MCF 10A (cell line): ENCODE results near the gene PTAFR. TPM values are rescaled to one million over a fixed set of nuclear protein-coding genes. Genes with fewer than 3 reads are reported as not detected.

ENCODE experiments used
- BruUV-seq: library from RNA; stranded (reverse); fragments of 400-500 nt; replicated peaks from 2 replicates; lab custom pipeline; 2021; lab: Mats Ljungman, UMichigan
- CTCF ChIA-PET: fragments of 300-600 bp; sonication (Branson Sonifier 250); formaldehyde crosslinking; extraction: SDS; loops from one replicate; lab custom pipeline; 2021; ENCODE audit warnings: antibody characterized with exemption, inconsistent platforms; lab: Yijun Ruan, JAX
- POLR2A ChIA-PET: fragments of 300-600, 350-650 bp; sonication (Branson Sonifier 250); formaldehyde crosslinking; extraction: SDS; loops from one replicate; lab custom pipeline; 2020; ENCODE audit warnings: antibody characterized with exemption, inconsistent platforms; lab: Yijun Ruan, JAX
- DNase-seq: peaks from one replicate; pipeline ENCODE4 v3.0.0-alpha.2; 2018; ENCODE audit not compliant: unreplicated experiment
- H3K27ac Mint-ChIP-seq: one replicate; pipeline ENCODE4 v1.8.0; 2022; ENCODE audit warnings: mild to moderate bottlenecking, low read depth, mixed read lengths; ENCODE audit not compliant: unreplicated experiment
- H3K27me3 Mint-ChIP-seq: one replicate; pipeline ENCODE4 v1.8.0; 2022; ENCODE audit warnings: mixed read lengths; ENCODE audit not compliant: insufficient read depth, unreplicated experiment
- H3K36me3 Mint-ChIP-seq: one replicate; pipeline ENCODE4 v1.8.0; 2022; ENCODE audit warnings: mild to moderate bottlenecking, moderate library complexity, mixed read lengths; ENCODE audit not compliant: insufficient read depth, unreplicated experiment
- H3K4me1 Mint-ChIP-seq: one replicate; pipeline ENCODE4 v1.8.0; 2022; ENCODE audit warnings: mixed read lengths; ENCODE audit not compliant: insufficient read depth, unreplicated experiment
- H3K4me3 Mint-ChIP-seq: one replicate; pipeline ENCODE4 v1.8.0; 2022; ENCODE audit warnings: mild to moderate bottlenecking, moderate library complexity, mixed read lengths; ENCODE audit not compliant: unreplicated experiment
- H3K9me3 Mint-ChIP-seq: one replicate; pipeline ENCODE4 v1.8.0; 2022; ENCODE audit warnings: mixed read lengths; ENCODE audit not compliant: unreplicated experiment
- CTCF ChIP-seq: fragments of 200-600 bp; IDR thresholded peaks from one replicate; pipeline ENCODE4 v1.8.0; 2022; ENCODE audit warnings: antibody characterized with exemption, mild to moderate bottlenecking; ENCODE audit not compliant: unreplicated experiment
- intact Hi-C: fragments of 100-400 bp; cut with micrococcal nuclease; formaldehyde crosslinking; loops from 2 replicates; pipeline ENCODE4 v1.14.1; 2022
- total RNA-seq: library from RNA; stranded (reverse); gene quantifications from 2 replicates; pipeline ENCODE4 v1.2.3, GENCODE V29; 2022

The PTAFR gene
- total RNA-seq, 1 experiment from 2014 or later = 1.6 TPM

- CTCF ChIA-PET = no interaction called here
- intact Hi-C loops = no loop called here
- TF ChIP-seq CTCF = no peak
These were observed 4.1 kb upstream of the PTAFR start for GRCh38 chr1:28180306-28181305.

DNA sequence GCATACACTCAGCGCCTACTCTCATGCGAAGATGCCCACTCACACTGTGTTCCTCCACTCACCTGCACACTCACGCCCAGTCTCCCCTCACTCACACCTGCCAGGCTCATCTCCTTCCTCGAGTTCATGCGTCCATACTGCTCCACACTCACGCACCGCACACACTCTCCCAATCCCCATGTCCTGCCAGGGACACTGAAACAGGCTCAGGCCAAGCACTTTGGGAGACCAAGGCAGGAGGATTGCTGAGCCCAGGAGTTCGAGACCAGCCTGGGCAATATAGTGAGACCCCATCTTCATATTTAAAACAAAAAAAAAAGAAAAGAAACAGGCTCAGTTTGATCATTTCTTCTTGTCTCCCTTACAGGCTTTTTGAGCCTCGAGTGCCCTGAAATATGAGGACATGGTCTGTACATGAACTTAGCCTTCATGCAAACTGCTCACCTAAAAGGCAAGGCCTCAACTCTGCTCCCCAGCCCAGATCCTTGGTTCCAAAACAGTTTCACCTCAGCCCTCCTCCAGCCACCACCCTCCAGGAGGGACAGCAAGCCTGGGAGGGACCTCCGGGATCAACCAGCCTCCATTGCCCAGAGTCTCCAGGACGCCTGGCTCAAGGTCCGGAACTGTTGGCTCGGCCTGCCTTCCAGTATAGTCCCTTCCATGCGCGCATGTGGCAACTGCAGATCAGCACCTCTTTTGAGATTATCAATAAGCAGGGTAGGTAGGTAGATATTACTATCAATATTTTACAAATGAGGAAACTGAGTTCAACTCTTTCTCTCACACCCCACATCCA is 2.4 kb upstream of the PTAFR start:
- DNase-seq = no peak
- ChIA-PET POLR2A (no interaction called here), CTCF (no interaction called here)
- no peak for TF ChIP-seq CTCF
- intact Hi-C loops = no loop called here
- BruUV-seq = no TSS peak
- H3K4me3 Mint-ChIP-seq = no peak overlapping the region
- peaks cover 9% of the 10 kb centered on the region for H3K4me1 Mint-ChIP-seq
- H3K27me3 Mint-ChIP-seq = no peaks in the 10 kb centered on the region
- H3K27ac Mint-ChIP-seq = no peak overlapping the region
- peaks cover 6% of the 10 kb centered on the region for H3K36me3 Mint-ChIP-seq
- H3K9me3 Mint-ChIP-seq = no peaks in the 10 kb centered on the region

More at GRCh38 chr1:28180306-28181305, 4.1 kb upstream of the PTAFR start:
- POLR2A ChIA-PET = no interaction called here
- Mint-ChIP-seq H3K36me3 (peaks cover 6% of the 10 kb centered on the region), H3K27ac (no peak overlapping the region), H3K4me3 (no peak overlapping the region), H3K4me1 (peaks cover 9% of the 10 kb centered on the region), H3K9me3 (no peaks in the 10 kb centered on the region), H3K27me3 (no peaks in the 10 kb centered on the region)
- no TSS peak for BruUV-seq
- DNase-seq = no peak

DNA sequence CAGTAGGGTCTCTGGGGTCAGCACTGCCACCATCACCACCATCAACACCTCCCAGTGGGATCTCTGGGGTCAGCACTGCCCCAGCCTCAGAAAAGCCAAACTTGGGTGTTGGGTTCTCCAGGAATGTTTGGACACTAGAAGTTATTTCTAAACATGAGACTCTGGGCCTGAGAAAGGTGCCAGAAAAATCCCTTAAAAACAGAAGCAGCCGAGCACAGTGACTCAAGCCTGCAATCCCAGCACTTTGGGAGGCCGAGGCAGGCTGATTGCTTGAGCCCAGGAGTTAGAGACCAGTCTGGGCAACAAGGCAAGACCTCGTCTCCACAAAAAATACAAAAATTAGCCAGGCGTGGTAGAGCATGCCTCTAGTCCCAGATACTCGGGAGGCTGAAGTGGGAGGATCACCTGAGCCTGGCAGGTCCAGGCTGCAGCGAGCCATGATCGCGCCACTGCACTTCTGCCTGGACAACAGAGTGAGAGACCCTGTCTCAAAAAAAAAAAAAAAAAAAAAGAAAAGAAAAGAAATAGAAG is 470 bp downstream of the PTAFR start:
- intact Hi-C loops = no loop called here
- H3K27ac Mint-ChIP-seq = no peak overlapping the region
- no peak overlapping the region for H3K4me3 Mint-ChIP-seq
- POLR2A ChIA-PET = interaction anchor here (0.6 kb wide), 1 partner anchor 204 kb away, joined by 3 read pairs; no protein-coding TSS in a partner anchor
- CTCF ChIA-PET = no interaction called here
- no peaks in the 10 kb centered on the region for H3K9me3 Mint-ChIP-seq
- no peak for TF ChIP-seq CTCF
- H3K36me3 Mint-ChIP-seq = no peaks in the 10 kb centered on the region
- no TSS peak for BruUV-seq
- H3K4me1 Mint-ChIP-seq = peaks cover 12% of the 10 kb centered on the region
- DNase-seq = no peak
- no peaks in the 10 kb centered on the region for H3K27me3 Mint-ChIP-seq

GRCh38 chr1:28173980-28174297 is 2.6 kb downstream of the PTAFR start:
- H3K27ac Mint-ChIP-seq = no peak overlapping the region
- BruUV-seq = no TSS peak
- H3K9me3 Mint-ChIP-seq = no peaks in the 10 kb centered on the region
- TF ChIP-seq CTCF = no peak
- intact Hi-C loops = no loop called here
- peaks cover 6% of the 10 kb centered on the region for H3K4me1 Mint-ChIP-seq
- no peak for DNase-seq
- H3K36me3 Mint-ChIP-seq = no peaks in the 10 kb centered on the region
- ChIA-PET POLR2A (no interaction called here), CTCF (no interaction called here)
- no peaks in the 10 kb centered on the region for H3K27me3 Mint-ChIP-seq
- H3K4me3 Mint-ChIP-seq = no peak overlapping the region
